Naive B cell (primary cell): ENCODE measurements around the gene LYL1. TPM values are rescaled to one million over a fixed set of nuclear protein-coding genes. Genes with fewer than 3 reads are reported as not detected.

Experiments
- ATAC-seq, 2 donors: fragments of 150-1000 bp; cut with Tn5 transposase; 2 replicates each; pipeline ENCODE4 v1.10.0; 2021; ENCODE audit warnings: low read depth in 2 of 2, mild to moderate bottlenecking in 2 of 2, moderate library complexity in 2 of 2
- DNase-seq: peaks from one replicate; pipeline ENCODE4 v3.0.0; 2022
- H3K27ac Mint-ChIP-seq, 6 donors: one replicate each; pipeline ENCODE4 v1.8.0; 2020 to 2022; ENCODE audit warnings: mild to moderate bottlenecking in 6 of 6, mixed read lengths in 6 of 6, moderate library complexity in 5 of 6, inconsistent platforms in 2 of 6
- H3K27me3 Mint-ChIP-seq, 3 donors: one replicate each; pipeline ENCODE4 v1.8.0; 2021 to 2022; ENCODE audit warnings: mixed read lengths in 3 of 3, mild to moderate bottlenecking in 1 of 3
- H3K36me3 Mint-ChIP-seq, 2 donors: one replicate each; pipeline ENCODE4 v1.8.0; 2020 to 2022; ENCODE audit warnings: mixed read lengths in 2 of 2, inconsistent platforms in 1 of 2, mild to moderate bottlenecking in 1 of 2
- H3K4me1 Mint-ChIP-seq, 3 donors: one replicate each; pipeline ENCODE4 v1.8.0; 2020 to 2022; ENCODE audit warnings: mixed read lengths in 3 of 3, inconsistent platforms in 1 of 3, mild to moderate bottlenecking in 1 of 3, moderate library complexity in 1 of 3
- H3K4me3 Mint-ChIP-seq, 8 donors: one replicate each; pipeline ENCODE4 v1.8.0; 2020 to 2022; ENCODE audit warnings: mild to moderate bottlenecking in 8 of 8, mixed read lengths in 8 of 8, moderate library complexity in 8 of 8, inconsistent platforms in 2 of 8
- H3K9me3 Mint-ChIP-seq, 7 donors: one replicate each; pipeline ENCODE4 v1.8.0; 2020 to 2022; ENCODE audit warnings: mixed read lengths in 7 of 7, mild to moderate bottlenecking in 5 of 7, inconsistent platforms in 2 of 7, moderate library complexity in 1 of 7
- polyA plus RNA-seq, 6 donors: library from polyadenylated mRNA; unstranded; fragments of 300-500 nt; fragmentation: Illumina TruSeq; gene quantifications; one replicate each; pipeline ENCODE4 v1.2.3, GENCODE V29; 2021; ENCODE audit warnings: low read depth in 6 of 6

The LYL1 gene
- polyA plus RNA-seq, 6 donors from 2014 or later, result 39.9 to 88.3 (median 50.8) TPM

DNA sequence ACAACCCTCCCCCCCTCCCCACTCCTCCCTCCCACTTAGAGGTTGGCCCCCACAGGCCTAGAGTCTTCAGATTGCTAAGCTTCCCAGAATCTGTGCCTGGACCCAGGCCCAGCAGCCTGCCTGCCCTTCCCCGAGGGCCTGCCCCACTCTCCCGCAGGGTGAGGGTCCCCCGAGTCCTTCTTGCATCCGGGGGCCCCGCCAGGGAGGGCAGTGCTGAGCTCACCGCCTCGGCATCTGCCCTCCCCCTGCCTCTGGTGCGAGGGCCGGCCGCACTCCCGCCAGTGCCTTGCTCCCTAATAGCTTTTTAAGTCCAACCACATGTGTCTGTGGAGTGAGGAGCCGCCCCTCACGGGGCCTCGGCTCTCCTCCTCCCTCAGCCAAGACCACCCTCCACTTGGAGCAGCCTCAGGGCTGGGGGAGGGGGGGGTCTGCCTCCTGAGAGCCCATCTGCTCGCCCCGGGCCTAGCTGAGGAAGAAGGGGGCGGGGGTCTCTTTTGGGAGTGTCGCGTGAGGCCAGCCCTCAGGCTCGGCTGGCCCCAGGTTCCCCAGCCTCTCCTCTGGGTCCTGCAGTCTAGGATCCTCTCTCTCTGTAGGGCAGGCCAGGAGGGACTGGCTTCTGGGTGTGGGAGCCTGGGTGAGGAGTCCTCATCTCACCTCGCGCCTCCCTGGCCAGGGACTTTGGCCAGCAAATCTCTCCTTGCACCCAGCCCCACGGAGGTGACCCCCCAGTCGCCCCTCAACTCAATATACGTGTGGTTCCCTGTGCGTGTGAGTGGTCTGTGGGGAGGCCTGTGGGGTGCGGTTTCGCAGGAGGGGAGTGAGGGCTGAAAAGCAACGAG lies 47.2 kb downstream of the LYL1 start:
- Mint-ChIP-seq H3K4me3 (no peak overlapping the region), H3K4me1 (peaks cover 8 to 14% (median 10%) of the 10 kb centered on the region in 3 donors), H3K36me3 (no peaks in the 10 kb centered on the region), H3K27me3 (peaks cover 8 to 56% (median 42%) of the 10 kb centered on the region in 3 donors), H3K27ac (no peak overlapping the region), H3K9me3 (no peaks in the 10 kb centered on the region)
- DNase-seq (no peak), ATAC-seq (no peak)

DNA sequence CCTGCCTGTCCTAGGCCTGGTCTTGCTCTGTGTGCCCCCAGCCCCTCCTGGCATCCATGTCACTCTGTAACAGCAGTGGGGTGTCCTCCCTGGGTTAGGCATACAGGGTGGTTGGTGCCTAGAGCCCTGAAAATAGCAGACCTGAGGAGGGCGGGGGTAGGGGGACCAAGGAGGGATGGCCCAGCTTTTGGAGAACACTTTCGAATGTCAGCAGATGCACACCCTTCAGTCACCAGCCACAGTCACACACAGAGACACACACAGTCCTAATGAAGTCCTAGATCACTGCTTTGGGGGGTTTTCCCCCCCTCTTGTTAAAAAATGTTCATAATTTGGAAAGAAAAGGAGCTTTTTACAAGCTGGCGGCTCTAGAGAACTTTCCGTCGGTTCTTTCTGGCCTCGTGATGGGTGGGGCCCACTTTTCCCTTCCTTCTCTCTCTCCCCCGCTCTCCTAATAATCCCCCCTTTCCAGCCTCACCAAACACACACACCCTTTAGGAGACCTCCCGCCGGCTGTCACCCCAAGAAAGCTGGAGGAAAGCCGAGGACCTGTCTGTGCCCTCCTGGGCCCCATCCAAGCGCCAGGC lies 47.9 kb downstream of the LYL1 start:
- Mint-ChIP-seq H3K36me3 (no peaks in the 10 kb centered on the region), H3K9me3 (no peaks in the 10 kb centered on the region), H3K27me3 (peaks cover 14 to 60% (median 47%) of the 10 kb centered on the region in 3 donors), H3K4me1 (peaks cover 8 to 14% (median 10%) of the 10 kb centered on the region in 3 donors), H3K4me3 (no peak overlapping the region), H3K27ac (no peak overlapping the region)
- ATAC-seq (no peak), DNase-seq (no peak)

DNA sequence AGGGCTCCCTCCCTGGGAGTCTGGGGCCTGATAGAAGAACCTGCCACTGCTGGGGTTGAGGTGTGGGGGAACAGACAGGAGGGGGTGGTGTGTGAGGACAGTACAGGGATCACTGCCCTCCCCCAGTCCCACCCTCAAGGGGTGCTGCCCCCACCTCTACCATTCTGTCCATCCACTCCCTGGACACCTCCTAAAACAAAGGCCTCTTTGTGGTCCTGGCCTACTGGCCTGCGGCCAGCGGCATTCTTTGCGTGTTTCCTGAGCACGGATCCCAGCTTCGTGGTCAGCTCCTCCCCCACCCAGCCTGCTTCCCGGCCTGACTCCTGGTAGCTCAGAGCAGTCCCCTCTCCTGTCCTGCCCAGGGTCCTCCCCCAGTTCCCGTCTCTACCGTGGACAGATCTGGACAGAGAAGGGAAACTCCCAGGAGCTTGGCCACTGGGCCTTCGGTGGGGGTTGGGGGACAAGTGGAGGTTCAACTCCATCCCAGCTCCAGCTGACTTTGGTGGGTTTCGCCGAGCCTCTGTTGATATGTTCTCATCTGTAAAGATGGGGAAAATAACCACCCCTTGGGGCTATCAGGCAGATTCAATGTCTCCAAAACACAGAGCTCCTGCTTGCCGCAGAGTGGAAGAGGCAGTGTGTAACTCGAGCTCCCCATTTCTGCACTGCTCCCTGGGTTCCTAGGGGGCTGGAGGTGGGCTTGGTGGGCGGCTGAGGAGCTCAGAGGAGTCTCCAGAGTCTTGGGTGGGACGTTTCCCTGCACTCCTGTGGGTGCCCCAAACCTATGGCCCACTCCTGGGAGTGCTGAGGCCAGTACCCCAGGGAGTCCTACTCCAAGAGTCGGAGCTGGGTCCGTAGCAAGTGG lies 48.7 kb downstream of the LYL1 start:
- DNase-seq, result no peak
- peak overlapping the region in 1 of 6 donors; percentile 27 for H3K27ac Mint-ChIP-seq

DNA sequence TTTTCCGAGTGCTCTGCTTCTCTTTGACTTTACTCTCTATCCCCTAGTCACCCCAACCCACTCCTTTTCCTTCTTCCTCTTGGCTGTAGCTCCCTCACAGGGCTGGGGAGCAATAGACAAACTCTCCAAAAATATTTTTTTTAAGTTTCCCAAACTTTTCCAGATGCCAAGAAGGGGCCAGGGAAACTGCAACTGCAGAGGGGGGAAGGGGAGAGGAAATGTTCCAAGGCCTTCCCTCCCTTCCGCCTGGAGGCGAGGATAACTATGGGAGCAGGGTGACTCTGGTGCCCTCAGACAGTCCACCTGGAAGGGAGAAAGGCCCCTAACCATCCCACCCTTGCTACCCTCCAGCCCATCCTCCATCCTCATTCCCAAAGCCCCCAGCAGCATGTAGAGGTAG lies 49.4 kb downstream of the LYL1 start:
- H3K4me1 Mint-ChIP-seq, result peaks cover 8 to 12% (median 10%) of the 10 kb centered on the region in 3 donors
- H3K9me3 Mint-ChIP-seq, result no peaks in the 10 kb centered on the region
- peak overlapping the region in 2 of 6 donors; percentile 6 to 16 for H3K27ac Mint-ChIP-seq
- H3K27me3 Mint-ChIP-seq, result peaks cover 18 to 50% (median 50%) of the 10 kb centered on the region in 3 donors
- H3K4me3 Mint-ChIP-seq, result no peak overlapping the region
- ATAC-seq (no peak), DNase-seq (no peak)
- H3K36me3 Mint-ChIP-seq, result no peaks in the 10 kb centered on the region

More for the DNA sequence above, 48.7 kb downstream of the LYL1 start:
- H3K36me3 Mint-ChIP-seq, result no peaks in the 10 kb centered on the region
- no peak for ATAC-seq
- H3K27me3 Mint-ChIP-seq, result peaks cover 18 to 54% (median 47%) of the 10 kb centered on the region in 3 donors
- no peak overlapping the region for H3K4me3 Mint-ChIP-seq
- peaks cover 8 to 12% (median 10%) of the 10 kb centered on the region in 3 donors for H3K4me1 Mint-ChIP-seq
- no peaks in the 10 kb centered on the region for H3K9me3 Mint-ChIP-seq

DNA sequence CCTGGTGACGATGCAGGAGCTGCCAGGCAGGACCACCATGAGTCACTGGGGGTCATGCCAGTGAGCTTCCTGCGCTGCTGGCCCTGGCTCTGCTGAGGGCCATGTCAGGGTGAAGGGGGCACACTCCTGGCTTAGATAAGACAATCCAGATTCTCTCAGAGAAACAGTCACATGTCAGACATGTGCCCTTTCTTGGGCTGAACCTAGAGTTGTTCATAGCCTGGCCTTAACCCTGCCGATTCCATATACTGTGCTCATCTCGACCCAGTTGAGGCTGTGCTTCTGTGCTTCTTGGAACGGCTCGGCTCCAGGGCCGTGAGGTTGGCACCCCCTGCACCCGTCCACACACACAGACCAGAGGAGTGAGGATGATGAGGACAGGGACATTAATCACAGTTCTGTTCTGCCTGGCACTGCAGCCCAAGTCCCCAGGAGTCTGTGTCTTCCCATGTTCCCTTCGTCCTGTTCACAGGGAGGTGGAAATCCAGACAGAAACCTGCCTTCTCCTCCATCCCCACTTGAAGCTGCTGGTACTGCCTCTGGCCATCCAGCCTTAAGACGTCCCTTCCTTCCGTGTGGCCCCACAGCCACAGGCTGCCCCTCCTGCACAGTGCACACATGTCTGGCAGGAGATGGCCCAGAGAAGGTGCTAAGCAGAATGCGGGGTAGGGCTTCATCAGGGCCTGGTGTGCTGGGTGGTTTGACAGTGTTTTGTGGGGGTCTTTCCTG lies 50.0 kb downstream of the LYL1 start:
- peak overlapping the region in 2 of 6 donors; percentile 59 to 91 for H3K27ac Mint-ChIP-seq
- H3K36me3 Mint-ChIP-seq, result no peaks in the 10 kb centered on the region
- no peaks in the 10 kb centered on the region for H3K9me3 Mint-ChIP-seq
- no peak overlapping the region for H3K4me3 Mint-ChIP-seq
- peaks cover 8 to 12% (median 10%) of the 10 kb centered on the region in 3 donors for H3K4me1 Mint-ChIP-seq
- H3K27me3 Mint-ChIP-seq, result peaks cover 18 to 56% (median 50%) of the 10 kb centered on the region in 3 donors
- ATAC-seq (no peak), DNase-seq (no peak)

DNA sequence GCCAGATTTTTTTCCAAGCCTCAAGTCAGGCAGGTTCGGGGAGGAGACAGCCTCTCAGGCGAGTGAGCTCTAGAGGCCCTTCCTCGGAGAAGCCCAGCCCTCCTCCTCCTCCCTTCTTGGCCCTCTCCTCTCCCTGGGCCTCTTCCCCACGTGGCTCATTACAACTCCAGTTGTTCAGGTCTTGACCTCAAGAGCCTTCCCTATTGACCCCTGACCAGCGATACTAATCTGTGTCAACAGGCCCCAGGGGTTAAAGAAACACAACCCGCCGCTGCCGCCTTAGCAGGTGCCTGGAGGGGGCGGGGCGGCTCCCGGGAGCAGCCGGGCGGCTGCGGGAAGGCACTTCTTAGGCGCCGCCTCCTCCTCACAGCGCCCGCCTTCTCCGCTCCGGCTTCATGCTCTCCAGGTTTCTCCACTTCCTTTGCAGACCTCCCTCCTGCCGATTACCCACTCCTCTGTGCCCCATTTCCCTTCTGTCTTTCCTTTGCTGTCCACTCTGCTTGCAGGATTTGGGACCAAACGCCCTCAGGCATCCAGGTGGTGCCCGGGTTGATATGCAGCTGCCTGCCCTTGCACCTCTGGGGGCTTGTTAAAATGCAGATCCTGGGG lies 51.0 kb downstream of the LYL1 start:
- Mint-ChIP-seq H3K36me3 (no peaks in the 10 kb centered on the region), H3K4me3 (peak overlapping the region in 5 of 8 donors; percentile 12 to 77 (median 43)), H3K27ac (peak overlapping the region in 2 of 6 donors; percentile 6 to 11), H3K9me3 (no peaks in the 10 kb centered on the region), H3K4me1 (peaks cover 8 to 12% (median 10%) of the 10 kb centered on the region in 3 donors), H3K27me3 (peaks cover 18 to 61% (median 51%) of the 10 kb centered on the region in 3 donors)
- DNase-seq, result no peak
- peak in 1 of 2 donors; percentile 30 for ATAC-seq

DNA sequence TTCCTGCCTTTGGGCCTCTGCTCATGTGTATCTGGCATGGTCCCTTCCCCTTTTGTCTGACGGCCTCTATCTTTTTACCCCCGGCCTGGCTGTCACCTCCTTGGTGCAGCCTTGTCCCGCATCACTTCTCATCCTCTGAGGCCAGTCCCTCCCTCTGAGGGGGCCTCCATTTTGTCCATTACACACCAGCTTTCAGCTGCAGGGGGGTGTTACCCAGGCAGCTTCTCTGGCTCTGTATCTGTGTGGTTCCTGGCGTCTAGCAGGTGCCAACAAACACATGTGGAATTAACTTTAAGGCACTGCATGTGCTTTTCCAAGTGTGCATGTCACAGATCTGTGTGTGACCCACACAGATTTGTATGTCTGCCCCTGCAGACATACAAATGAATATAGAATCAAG lies 52.4 kb downstream of the LYL1 start:
- no peak for DNase-seq
- H3K27me3 Mint-ChIP-seq, result peaks cover 18 to 59% (median 46%) of the 10 kb centered on the region in 3 donors
- no peaks in the 10 kb centered on the region for H3K9me3 Mint-ChIP-seq
- H3K4me1 Mint-ChIP-seq, result peaks cover 8 to 12% (median 10%) of the 10 kb centered on the region in 3 donors
- no peak for ATAC-seq
- H3K36me3 Mint-ChIP-seq, result no peaks in the 10 kb centered on the region
- H3K27ac Mint-ChIP-seq, result no peak overlapping the region
- no peak overlapping the region for H3K4me3 Mint-ChIP-seq

Other genes with a start within 250 kb of the LYL1 start
- gene DNASE2, start 221.4 kb downstream of the LYL1 start, polyA plus RNA-seq, result 10 to 100 TPM; 24.5 to 55.8 (median 40.6) TPM
- not detected for gene KLF1, start 215.7 kb downstream of the LYL1 start, polyA plus RNA-seq
- 10 to 100 TPM in 5 of 6 donors, 1 to 10 TPM in 1; 7.8 to 16.3 (median 13.4) TPM for gene GCDH, start 211.7 kb downstream of the LYL1 start, polyA plus RNA-seq
- under 1 TPM in 1 of 6 donors, not detected in 5; 0.21 TPM for gene SYCE2, start 183.6 kb downstream of the LYL1 start, polyA plus RNA-seq
- gene FARSA, start 169.1 kb downstream of the LYL1 start, polyA plus RNA-seq, result 10 to 100 TPM; 33.8 to 63.0 (median 44.0) TPM
- 100 to 1,000 TPM in 5 of 6 donors, 10 to 100 TPM in 1; 97.4 to 189 (median 155) TPM for gene CALR, start 164.2 kb downstream of the LYL1 start, polyA plus RNA-seq
- gene RAD23A, start 157.0 kb downstream of the LYL1 start, polyA plus RNA-seq, result 100 to 1,000 TPM in 3 of 6 donors, 10 to 100 TPM in 3; 82.9 to 119 (median 99.3) TPM
- 10 to 100 TPM; 49.4 to 65.9 (median 52.7) TPM for gene GADD45GIP1, start 145.6 kb downstream of the LYL1 start, polyA plus RNA-seq
- not detected for gene DAND5, start 133.3 kb downstream of the LYL1 start, polyA plus RNA-seq
- gene NFIX, start 107.4 kb downstream of the LYL1 start, polyA plus RNA-seq, result 1 to 10 TPM in 2 of 6 donors, under 1 TPM in 2, not detected in 2; 0.21 to 2.1 (median 1.1) TPM
- 10 to 100 TPM; 20.2 to 36.3 (median 24.1) TPM for gene TRMT1, start 13.9 kb upstream of the LYL1 start, polyA plus RNA-seq
- gene NACC1, start 15.4 kb upstream of the LYL1 start, polyA plus RNA-seq, result 1 to 10 TPM in 2 of 6 donors, under 1 TPM in 4; 0.47 to 1.4 (median 0.67) TPM
- 10 to 100 TPM; 48.2 to 84.3 (median 60.0) TPM for gene STX10, start 47.5 kb upstream of the LYL1 start, polyA plus RNA-seq
- 1,000 to 10,000 TPM in 2 of 6 donors, 100 to 1,000 TPM in 4; 351 to 1,131 (median 562) TPM for gene IER2, start 47.6 kb upstream of the LYL1 start, polyA plus RNA-seq